RWPE1 (cell line): ENCODE data around the gene JPH2.

Source experiments
- CTCF ChIA-PET: fragments of 350-600 bp; sonication (Branson Sonifier 250); formaldehyde crosslinking; extraction: SDS; loops from one replicate; lab custom pipeline; 2021; lab: Yijun Ruan, JAX
- POLR2A ChIA-PET: fragments of 400-600 bp; formaldehyde crosslinking; extraction: SDS; loops from one replicate; lab custom pipeline; 2020; ENCODE audit warnings: antibody characterized with exemption; ENCODE audit not compliant: low non-redundant PET; lab: Yijun Ruan, JAX
- DNase-seq: peaks from one replicate; pipeline ENCODE4 v3.0.0; 2012; ENCODE audit warnings: low spot score
- H3K27ac ChIP-seq: fragments of 450-650 bp; 2 replicates; pipeline ENCODE4 v1.5.1; 2017
- CTCF ChIP-seq: fragments of 450-650 bp; conservative IDR thresholded peaks from 2 replicates; pipeline ENCODE4 v1.5.1; 2017; ENCODE audit warnings: low read depth, mild to moderate bottlenecking

JPH2 gene

DNA sequence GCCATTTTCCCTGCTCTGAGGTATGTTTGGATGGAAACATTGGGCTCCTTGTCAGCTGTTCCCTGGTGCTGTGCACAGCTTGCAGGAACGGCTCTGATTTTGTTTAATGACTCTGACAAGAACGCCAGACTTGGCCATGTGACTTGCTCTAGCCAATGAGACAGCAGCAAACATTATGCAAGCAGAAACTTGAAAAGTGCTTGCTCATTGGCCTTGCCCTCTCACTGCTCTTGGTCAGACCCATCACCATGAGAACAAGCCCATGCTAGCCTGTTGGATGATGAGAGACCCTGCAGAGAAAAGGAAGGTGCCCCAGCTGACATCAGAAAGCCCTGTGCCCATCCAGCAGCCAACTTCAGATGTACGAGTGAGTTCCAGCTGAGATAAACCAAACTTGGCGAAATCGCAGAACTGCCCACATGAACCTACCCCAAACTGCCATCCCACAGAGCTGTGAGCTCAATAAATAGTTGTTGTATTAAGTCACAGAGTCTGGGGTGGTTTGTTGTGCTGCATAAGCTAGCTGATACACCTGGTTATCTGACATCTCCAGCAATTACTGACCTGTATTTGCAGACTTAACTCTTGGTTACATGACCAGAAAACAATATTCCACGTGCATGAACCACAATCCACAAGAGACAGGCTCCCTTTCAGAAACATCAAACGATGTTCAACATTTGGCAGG, 96.9 kb downstream of the JPH2 start:
- H3K27ac ChIP-seq = peak overlapping the region; percentile 20; the same call in 1 of the 2 replicates
- CTCF ChIA-PET = interaction anchor here (0.6 to 2.4 kb wide), 3 partner anchors 48 to 424 kb away, joined by 3 to 8 read pairs (median 7); no protein-coding TSS in a partner anchor
- peak; percentile 96 for DNase-seq
- POLR2A ChIA-PET = no interaction called here
- no peak for TF ChIP-seq CTCF

- no peak for DNase-seq
- POLR2A ChIA-PET = no interaction called here
- CTCF ChIA-PET = interaction anchor here (0.6 to 1.4 kb wide), 2 partner anchors 237 to 338 kb away, joined by 4 to 5 read pairs; no protein-coding TSS in a partner anchor
- no peak for TF ChIP-seq CTCF
- peak overlapping the region; percentile 32 for H3K27ac ChIP-seq
Measured at GRCh38 chr20:44087857-44088120, 99.2 kb downstream of the JPH2 start.

DNA sequence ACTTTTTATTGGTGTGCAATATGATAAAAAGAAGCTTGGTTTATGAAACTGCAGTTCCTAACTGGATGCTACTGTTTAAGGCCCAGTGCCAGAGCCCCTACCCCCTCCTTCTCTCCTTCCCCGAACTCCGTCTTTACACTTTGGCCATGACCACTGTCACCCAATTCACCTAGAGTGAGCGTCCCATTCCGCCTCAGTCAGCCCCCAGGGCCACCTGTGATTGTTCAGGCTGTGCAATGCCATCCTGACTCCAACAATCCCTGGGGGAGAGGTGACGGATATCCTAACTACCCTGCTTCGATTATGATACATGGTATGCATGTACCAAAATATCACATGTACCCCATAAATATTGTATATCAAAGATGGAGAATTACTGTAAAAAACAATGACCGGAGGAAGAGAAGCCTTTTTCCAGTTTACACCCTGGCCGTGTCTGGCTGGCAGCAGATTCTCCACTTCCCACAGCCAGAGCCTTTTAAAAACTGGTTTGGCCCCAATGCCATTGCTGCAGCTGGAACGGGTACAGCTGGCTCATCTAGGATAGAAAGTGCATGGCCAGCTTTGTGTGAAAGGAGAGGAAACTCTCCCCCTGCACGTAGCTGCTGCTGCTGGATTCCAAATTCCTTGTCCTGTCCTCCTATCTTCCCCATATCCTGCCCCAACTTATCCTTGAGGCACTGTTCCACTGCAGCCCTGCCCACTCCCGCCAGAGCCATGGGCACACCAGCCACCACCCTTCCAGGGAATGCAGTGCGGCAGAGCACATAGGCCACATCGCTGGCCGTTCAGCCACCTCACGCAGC, 99.7 kb downstream of the JPH2 start:
- CTCF ChIA-PET = interaction anchor here (0.6 to 1.4 kb wide), 2 partner anchors 237 to 337 kb away, joined by 4 to 5 read pairs; no protein-coding TSS in a partner anchor
- POLR2A ChIA-PET = no interaction called here
- DNase-seq = no peak
- TF ChIP-seq CTCF = no peak
- peak overlapping the region; percentile 32 for H3K27ac ChIP-seq

GRCh38 chr20:44085616-44086434, 101.2 kb downstream of the JPH2 start:
- H3K27ac ChIP-seq = no peak overlapping the region
- POLR2A ChIA-PET = no interaction called here
- TF ChIP-seq CTCF = no peak
- no peak for DNase-seq
- CTCF ChIA-PET = interaction anchor here (1.2 to 1.5 kb wide), 2 partner anchors 8 to 241 kb away, joined by 3 read pairs; no protein-coding TSS in a partner anchor

- ChIA-PET POLR2A (no interaction called here), CTCF (interaction anchor here (1.1 to 1.5 kb wide), 3 partner anchors 9 to 240 kb away, joined by 3 to 4 read pairs (median 3); no protein-coding TSS in a partner anchor)
- DNase-seq = no peak
- no peak overlapping the region for H3K27ac ChIP-seq
- TF ChIP-seq CTCF = no peak
Measured at GRCh38 chr20:44084891-44085290, 102.1 kb downstream of the JPH2 start.

GRCh38 chr20:44084439-44084838, 102.5 kb downstream of the JPH2 start:
- no peak for TF ChIP-seq CTCF
- no peak for DNase-seq
- CTCF ChIA-PET = interaction anchor here (0.7 to 6.4 kb wide), 5 partner anchors 32 to 398 kb away, joined by 3 to 80 read pairs (median 4); no protein-coding TSS in a partner anchor
- no peak overlapping the region for H3K27ac ChIP-seq
- POLR2A ChIA-PET = no interaction called here
